HL-60 (cell line): ENCODE data around the gene MIOX.
A peak's percentile ranks its signal among the peaks of the same experiment; 100 is the strongest.

Experiments used
- CTCF ChIP-seq: IDR thresholded peaks from one replicate; pipeline ENCODE4 v1.5.1; 2011; ENCODE audit warnings: low read length, control low read depth, inconsistent platforms; ENCODE audit not compliant: insufficient read depth
- GABPA ChIP-seq: IDR thresholded peaks from 2 replicates; pipeline ENCODE4 v1.6.1; 2012; ENCODE audit warnings: low read depth
- POLR2AphosphoS5 ChIP-seq: IDR thresholded peaks from 2 replicates; pipeline ENCODE4 v1.6.1; 2012; ENCODE audit warnings: low read depth

- TF ChIP-seq CTCF (peak; percentile 26), POLR2AphosphoS5 (no peak; the same call in 1 of the 2 replicates), GABPA (peak; percentile 33; the same call in 1 of the 2 replicates)
These were observed 39.6 kb downstream of the MIOX start for GRCh38 chr22:50526108-50526833.
